K562 (cell line): Measurements from ENCODE around the gene SLC1A3.

Experiments
- ZBTB17 ChIP-seq: fragments of 450-650 bp; formaldehyde crosslinking; IDR thresholded peaks from 2 replicates; pipeline ENCODE4 v1.4.0; 2020; ENCODE audit warnings: mild to moderate bottlenecking
- TF ChIP-seq, protein P1 (sequence below): sonication (generic); formaldehyde crosslinking; IDR thresholded peaks from 2 replicates; pipeline ENCODE4 v1.9.0; 2022; ENCODE audit warnings: mild to moderate bottlenecking, missing genetic modification reagents

DNA sequence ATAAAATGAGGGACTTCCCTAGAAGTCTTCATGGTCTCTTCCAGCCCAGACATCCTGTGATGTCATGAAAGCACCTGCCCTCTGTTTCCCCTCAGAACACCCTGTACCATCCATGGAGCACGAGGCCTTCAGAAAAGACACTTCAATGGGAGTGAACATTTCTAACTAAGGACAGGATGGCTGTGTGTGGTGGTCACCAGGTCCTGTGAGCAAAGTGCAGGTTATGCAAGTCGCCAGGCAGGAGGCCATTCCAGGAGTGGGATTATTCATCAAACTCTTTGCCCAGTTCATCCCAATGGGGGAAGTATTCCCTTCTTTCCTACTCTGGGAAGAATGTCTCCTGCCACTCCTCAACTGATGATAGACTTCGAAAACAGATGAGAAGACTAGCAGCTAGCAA lies 80.5 kb downstream of the SLC1A3 start:
- TF ChIP-seq, protein P1, sequence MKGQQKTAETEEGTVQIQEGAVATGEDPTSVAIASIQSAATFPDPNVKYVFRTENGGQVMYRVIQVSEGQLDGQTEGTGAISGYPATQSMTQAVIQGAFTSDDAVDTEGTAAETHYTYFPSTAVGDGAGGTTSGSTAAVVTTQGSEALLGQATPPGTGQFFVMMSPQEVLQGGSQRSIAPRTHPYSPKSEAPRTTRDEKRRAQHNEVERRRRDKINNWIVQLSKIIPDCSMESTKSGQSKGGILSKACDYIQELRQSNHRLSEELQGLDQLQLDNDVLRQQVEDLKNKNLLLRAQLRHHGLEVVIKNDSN (CRISPR knock-in tag): no peak
- TF ChIP-seq ZBTB17 (CRISPR knock-in tag): no peak
